ENCODE measurements around the gene NFIA.

DNA sequence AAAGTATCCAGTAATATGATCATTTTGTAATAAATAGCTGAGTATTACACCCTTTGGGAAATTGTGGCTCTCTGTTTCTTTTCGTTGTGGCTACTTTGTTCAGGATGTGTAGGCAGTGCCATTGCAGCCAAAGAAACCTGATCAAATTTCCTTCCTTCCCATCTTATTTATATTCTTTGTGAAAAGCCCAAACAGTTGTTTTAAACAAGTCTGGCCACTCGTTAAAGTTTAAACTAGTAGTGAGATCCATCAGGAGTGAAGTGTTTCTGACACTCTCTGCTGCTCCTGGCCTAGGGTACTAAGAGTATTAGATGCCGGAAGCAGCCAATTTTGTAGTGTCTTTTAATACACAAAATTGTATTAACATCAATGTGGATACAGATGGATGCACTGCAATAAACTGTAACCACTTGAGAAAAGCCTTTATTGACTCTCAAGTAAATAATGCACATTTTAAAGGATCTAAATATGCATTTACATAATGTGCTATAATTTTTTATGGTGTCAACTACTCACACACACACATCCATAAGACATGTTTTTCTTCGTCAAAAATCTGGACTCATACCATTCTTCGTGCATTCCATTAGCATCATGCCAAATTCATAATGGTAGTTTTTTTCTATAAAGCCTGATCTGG lies 317.9 kb downstream of the NFIA start:
- TF ChIP-seq POLR2AphosphoS5 (IDR thresholded peaks at IDR 0.05; ENCODE audit: borderline replicate concordance, low read depth, low read length) (no peak), EZH2 (IDR thresholded peaks at IDR 0.05) (no peak), FOXP2 (optimal IDR thresholded peaks at IDR 0.05; ENCODE audit: control extremely low read depth, extremely low read length, insufficient read depth) (no peak)
